T-helper 22 cell (primary cell): ENCODE data around the gene NFE2L2.
"Not testable (repeated sequence)": the region's sequence is repeated elsewhere in the genome, so short reads cannot be mapped to it uniquely, and the experiment has no call there.

ENCODE experiments used
- DNase-seq: peaks from one replicate; pipeline ENCODE4 v3.0.0-alpha.2; 2020; ENCODE audit warnings: low read depth

Gene NFE2L2

GRCh38 chr2:177190941-177191340 lies 73.6 kb downstream of the NFE2L2 start:
- no peak for DNase-seq

GRCh38 chr2:177188482-177189469 lies 75.8 kb downstream of the NFE2L2 start:
- no peak for DNase-seq

GRCh38 chr2:177187631-177188312 lies 76.8 kb downstream of the NFE2L2 start:
- no peak for DNase-seq

GRCh38 chr2:177186038-177186437 lies 78.5 kb downstream of the NFE2L2 start:
- not testable (repeated sequence) for DNase-seq

- no peak for DNase-seq
These were observed 79.9 kb downstream of the NFE2L2 start for GRCh38 chr2:177184606-177185005.

- DNase-seq, result no peak
These were observed 80.7 kb downstream of the NFE2L2 start for GRCh38 chr2:177183860-177184259.
